DOHH2 (cell line): ENCODE measurements around the gene PTGR3.

Experiments used
- H3F3A ChIP-seq: fragments of 200-600 bp; sonication (generic), shearing (Covaris generic); 2 replicates; pipeline ENCODE4 v1.6.0; 2016; ENCODE audit warnings: antibody characterized with exemption, mild to moderate bottlenecking; ENCODE audit not compliant: control insufficient read depth, insufficient read depth
- H3K27ac ChIP-seq: fragments of 200-600 bp; sonication (generic); 2 replicates; pipeline ENCODE4 v1.5.1; 2014; ENCODE audit warnings: low read depth, mild to moderate bottlenecking, low read length, moderate library complexity
- H3K27me3 ChIP-seq: fragments of 200-600 bp; sonication (generic); 2 replicates; pipeline ENCODE4 v1.6.1; 2014; ENCODE audit warnings: mild to moderate bottlenecking, low read length, mixed read lengths; ENCODE audit not compliant: control insufficient read depth
- H3K36me3 ChIP-seq: fragments of 200-600 bp; sonication (generic); 2 replicates; pipeline ENCODE4 v1.6.1; 2014; ENCODE audit warnings: mild to moderate bottlenecking, low read length, moderate library complexity, mixed read lengths; ENCODE audit not compliant: control insufficient read depth
- H3K4me1 ChIP-seq: fragments of 200-600 bp; sonication (generic); 2 replicates; pipeline ENCODE4 v1.6.1; 2014; ENCODE audit warnings: mild to moderate bottlenecking, low read length, mixed read lengths; ENCODE audit not compliant: control insufficient read depth
- H3K4me2 ChIP-seq: fragments of 200-600 bp; sonication (generic); 2 replicates; pipeline ENCODE4 v1.6.0; 2014; ENCODE audit warnings: mild to moderate bottlenecking, low read length, moderate library complexity
- H3K4me3 ChIP-seq: fragments of 200-600 bp; sonication (generic); 2 replicates; pipeline ENCODE4 v1.5.1; 2014; ENCODE audit warnings: mild to moderate bottlenecking, low read length, mixed read lengths
- H3K79me2 ChIP-seq: fragments of 200-600 bp; sonication (generic); 2 replicates; pipeline ENCODE4 v1.6.1; 2014; ENCODE audit warnings: mild to moderate bottlenecking, low read length, mixed read lengths; ENCODE audit not compliant: control insufficient read depth
- H3K9me2 ChIP-seq: fragments of 200-600 bp; sonication (generic); replicated peaks from 2 replicates; pipeline ENCODE4 v1.6.1; 2014; ENCODE audit warnings: mild to moderate bottlenecking, low read length, mixed read lengths; ENCODE audit not compliant: control insufficient read depth
- H3K9me3 ChIP-seq: fragments of 200-600 bp; sonication (generic); 2 replicates; pipeline ENCODE4 v1.6.1; 2014; ENCODE audit warnings: antibody characterized with exemption, low read length, mixed read lengths; ENCODE audit not compliant: control insufficient read depth, insufficient read depth
- H4K20me1 ChIP-seq: fragments of 200-600 bp; sonication (generic); 2 replicates; pipeline ENCODE4 v1.6.0; 2014; ENCODE audit warnings: low read depth, mild to moderate bottlenecking, antibody characterized with exemption, low read length, moderate library complexity; ENCODE audit not compliant: control insufficient read depth, insufficient read depth
- EZH2phosphoT487 ChIP-seq: fragments of 200-600 bp; sonication (generic); IDR thresholded peaks from 2 replicates; pipeline ENCODE4 v1.6.1; 2017; ENCODE audit warnings: borderline replicate concordance, mild to moderate bottlenecking, antibody characterized with exemption, low read length, moderate library complexity, mixed read lengths
- TF ChIP-seq, protein P1 (sequence below): fragments of 200-600 bp; sonication (generic); IDR thresholded peaks from one replicate; pipeline ENCODE4 v1.5.1; 2014; ENCODE audit warnings: antibody characterized with exemption, mild to moderate bottlenecking, low read depth, low read length; ENCODE audit not compliant: poor library complexity, severe bottlenecking

Gene PTGR3

DNA sequence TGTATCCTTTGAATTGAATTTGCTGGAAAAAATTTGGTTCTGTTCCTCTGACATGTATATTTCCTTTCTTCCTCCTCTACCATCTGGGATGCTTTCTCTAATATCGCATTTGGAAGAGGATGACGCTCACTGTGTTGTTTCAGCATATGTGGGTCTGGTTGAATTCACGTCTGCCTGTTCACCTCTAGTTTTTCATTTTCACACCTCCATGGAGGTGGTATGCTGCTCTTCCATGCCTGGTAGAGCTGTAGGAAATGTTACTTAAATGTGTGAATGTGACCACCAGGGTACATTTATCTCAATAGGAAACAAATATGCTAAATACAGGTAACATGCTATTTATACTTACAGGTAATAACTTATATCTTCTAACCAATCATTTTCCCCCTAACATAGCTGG lies 46.2 kb upstream of the PTGR3 start:
- Histone ChIP-seq H3F3A (no peaks in the 10 kb centered on the region), H3K36me3 (no peaks in the 10 kb centered on the region), H3K27me3 (no peaks in the 10 kb centered on the region), H4K20me1 (no peaks in the 10 kb centered on the region), H3K4me3 (no peak overlapping the region), H3K9me3 (no peaks in the 10 kb centered on the region), H3K9me2 (no peaks in the 10 kb centered on the region), H3K79me2 (peaks cover 25% of the 10 kb centered on the region), H3K4me1 (no peaks in the 10 kb centered on the region), H3K27ac (no peak overlapping the region), H3K4me2 (no peak overlapping the region)
- TF ChIP-seq EZH2phosphoT487: no peak
- TF ChIP-seq, protein P1, sequence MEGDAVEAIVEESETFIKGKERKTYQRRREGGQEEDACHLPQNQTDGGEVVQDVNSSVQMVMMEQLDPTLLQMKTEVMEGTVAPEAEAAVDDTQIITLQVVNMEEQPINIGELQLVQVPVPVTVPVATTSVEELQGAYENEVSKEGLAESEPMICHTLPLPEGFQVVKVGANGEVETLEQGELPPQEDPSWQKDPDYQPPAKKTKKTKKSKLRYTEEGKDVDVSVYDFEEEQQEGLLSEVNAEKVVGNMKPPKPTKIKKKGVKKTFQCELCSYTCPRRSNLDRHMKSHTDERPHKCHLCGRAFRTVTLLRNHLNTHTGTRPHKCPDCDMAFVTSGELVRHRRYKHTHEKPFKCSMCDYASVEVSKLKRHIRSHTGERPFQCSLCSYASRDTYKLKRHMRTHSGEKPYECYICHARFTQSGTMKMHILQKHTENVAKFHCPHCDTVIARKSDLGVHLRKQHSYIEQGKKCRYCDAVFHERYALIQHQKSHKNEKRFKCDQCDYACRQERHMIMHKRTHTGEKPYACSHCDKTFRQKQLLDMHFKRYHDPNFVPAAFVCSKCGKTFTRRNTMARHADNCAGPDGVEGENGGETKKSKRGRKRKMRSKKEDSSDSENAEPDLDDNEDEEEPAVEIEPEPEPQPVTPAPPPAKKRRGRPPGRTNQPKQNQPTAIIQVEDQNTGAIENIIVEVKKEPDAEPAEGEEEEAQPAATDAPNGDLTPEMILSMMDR: no peak

GRCh38 chr18:75253784-75254183 lies 44.8 kb upstream of the PTGR3 start:
- H3K36me3 ChIP-seq: no peaks in the 10 kb centered on the region
- H3K27ac ChIP-seq: no peak overlapping the region
- no peaks in the 10 kb centered on the region for H3K27me3 ChIP-seq
- no peaks in the 10 kb centered on the region; the same call in 1 of the 2 replicates for H3F3A ChIP-seq
- peaks cover 9% of the 10 kb centered on the region; the same call in 1 of the 2 replicates for H3K9me3 ChIP-seq
- no peaks in the 10 kb centered on the region for H3K9me2 ChIP-seq
- peaks cover 38% of the 10 kb centered on the region for H3K79me2 ChIP-seq
- H3K4me1 ChIP-seq: peaks cover 7% of the 10 kb centered on the region
- no peak overlapping the region for H3K4me3 ChIP-seq
- H4K20me1 ChIP-seq: no peaks in the 10 kb centered on the region
- TF ChIP-seq, protein P1: no peak
- no peak for TF ChIP-seq EZH2phosphoT487
- H3K4me2 ChIP-seq: no peak overlapping the region

- H3K27ac ChIP-seq: no peak overlapping the region
- H3K79me2 ChIP-seq: peaks cover 45% of the 10 kb centered on the region
- no peaks in the 10 kb centered on the region for H3K9me2 ChIP-seq
- TF ChIP-seq EZH2phosphoT487: no peak
- TF ChIP-seq, protein P1: no peak
- no peaks in the 10 kb centered on the region for H4K20me1 ChIP-seq
- no peak overlapping the region for H3K4me2 ChIP-seq
- H3K36me3 ChIP-seq: no peaks in the 10 kb centered on the region
- no peak overlapping the region for H3K4me3 ChIP-seq
- H3K27me3 ChIP-seq: no peaks in the 10 kb centered on the region
- peaks cover 8% of the 10 kb centered on the region for H3K4me1 ChIP-seq
- no peaks in the 10 kb centered on the region; the same call in 1 of the 2 replicates for H3F3A ChIP-seq
- peaks cover 9% of the 10 kb centered on the region; the same call in 1 of the 2 replicates for H3K9me3 ChIP-seq
Observed at GRCh38 chr18:75253043-75253442, 44.1 kb upstream of the PTGR3 start.
